HepG2 (cell line): ENCODE results near the gene C11orf24. TPM values are rescaled to one million over a fixed set of nuclear protein-coding genes. Genes with fewer than 3 reads are reported as not detected.

ENCODE experiments used
- AHR ChIP-seq: IDR thresholded peaks from 2 replicates; pipeline ENCODE4 v1.6.1; 2018; ENCODE audit warnings: missing genetic modification reagents, missing compliant biosample characterization
- HBP1 ChIP-seq: IDR thresholded peaks from 2 replicates; pipeline ENCODE4 v1.6.1; 2016; ENCODE audit warnings: low read depth, control low read depth
- HMG20B ChIP-seq: conservative IDR thresholded peaks from 2 replicates; pipeline ENCODE4 v1.6.1; 2016; ENCODE audit warnings: missing genetic modification reagents, missing compliant biosample characterization
- HOXA9 ChIP-seq: sonication (generic); formaldehyde crosslinking; IDR thresholded peaks from 2 replicates; pipeline ENCODE4 v1.8.1; 2022; ENCODE audit warnings: missing genetic modification reagents, mild to moderate bottlenecking, moderate library complexity, borderline replicate concordance
- MED1 ChIP-seq: sonication (generic); formaldehyde crosslinking; IDR thresholded peaks from 2 replicates; pipeline ENCODE4 v1.4.0; 2020; ENCODE audit warnings: missing genetic modification reagents
- PBX3 ChIP-seq: sonication (generic); formaldehyde crosslinking; IDR thresholded peaks from 2 replicates; pipeline ENCODE4 v1.8.1; 2023; ENCODE audit warnings: missing genetic modification reagents, inconsistent platforms, borderline replicate concordance
- POLR2G ChIP-seq: fragments of 200-400 bp; formaldehyde crosslinking; IDR thresholded peaks from 2 replicates; pipeline ENCODE4 v1.6.1; 2018; ENCODE audit warnings: mild to moderate bottlenecking, low read depth, low read length, moderate library complexity
- PRMT3 ChIP-seq: sonication (generic); formaldehyde crosslinking; IDR thresholded peaks from 2 replicates; pipeline ENCODE4 v1.8.1; 2022; ENCODE audit warnings: low read depth, mild to moderate bottlenecking, moderate library complexity, missing genetic modification reagents, borderline replicate concordance
- RARA ChIP-seq: IDR thresholded peaks from 2 replicates; pipeline ENCODE4 v1.6.1; 2016; ENCODE audit warnings: missing genetic modification reagents, missing compliant biosample characterization
- SRSF1 ChIP-seq: fragments of 200-400 bp; formaldehyde crosslinking; optimal IDR thresholded peaks from 2 replicates; pipeline ENCODE3; 2017; ENCODE audit warnings: mild to moderate bottlenecking, low read depth, low read length, moderate library complexity
- TBX3 ChIP-seq: fragments of 450-650 bp; IDR thresholded peaks from 2 replicates; pipeline ENCODE4 v1.6.1; 2017; ENCODE audit warnings: antibody characterized with exemption, mild to moderate bottlenecking, inconsistent platforms, borderline replicate concordance
- THAP9 ChIP-seq: sonication (generic); formaldehyde crosslinking; IDR thresholded peaks from 2 replicates; pipeline ENCODE4; 2020; ENCODE audit warnings: missing genetic modification reagents, mild to moderate bottlenecking, borderline replicate concordance
- YEATS2 ChIP-seq: sonication (generic); formaldehyde crosslinking; IDR thresholded peaks from 2 replicates; pipeline ENCODE4 v1.4.0; 2020; ENCODE audit warnings: missing genetic modification reagents, borderline replicate concordance
- YEATS4 ChIP-seq: sonication (generic); formaldehyde crosslinking; IDR thresholded peaks from 2 replicates; pipeline ENCODE4 v1.4.0; 2020; ENCODE audit warnings: missing genetic modification reagents, borderline replicate concordance
- ZC3H13 ChIP-seq: sonication (generic); formaldehyde crosslinking; IDR thresholded peaks from 2 replicates; pipeline ENCODE4 v1.8.1; 2023; ENCODE audit warnings: mild to moderate bottlenecking, missing genetic modification reagents, moderate library complexity
- ZKSCAN1 ChIP-seq: fragments of 150-350 bp; IDR thresholded peaks from 2 replicates; pipeline ENCODE4 v1.6.1; 2014; ENCODE audit warnings: low read length
- ZNF256 ChIP-seq: sonication (generic); formaldehyde crosslinking; conservative IDR thresholded peaks from 2 replicates; pipeline ENCODE4 v1.4.0; 2020; ENCODE audit warnings: missing genetic modification reagents
- ZNF317 ChIP-seq: sonication (generic); formaldehyde crosslinking; IDR thresholded peaks from 2 replicates; pipeline ENCODE4 v1.5.0; 2020; ENCODE audit warnings: mild to moderate bottlenecking, missing genetic modification reagents
- ZNF430 ChIP-seq: sonication (generic); formaldehyde crosslinking; IDR thresholded peaks from 2 replicates; pipeline ENCODE4 v1.9.0; 2021; ENCODE audit warnings: mild to moderate bottlenecking, missing genetic modification reagents
- ZNF496 ChIP-seq: sonication (generic); formaldehyde crosslinking; IDR thresholded peaks from 2 replicates; pipeline ENCODE4 v1.8.1; 2023; ENCODE audit warnings: mild to moderate bottlenecking, moderate library complexity, missing genetic modification reagents; ENCODE audit not compliant: insufficient replicate concordance
- ZNF605 ChIP-seq: sonication (generic); formaldehyde crosslinking; IDR thresholded peaks from 2 replicates; pipeline ENCODE4 v1.8.0; 2022; ENCODE audit warnings: mild to moderate bottlenecking, missing genetic modification reagents
- ZNF616 ChIP-seq: sonication (generic); formaldehyde crosslinking; IDR thresholded peaks from 2 replicates; pipeline ENCODE4 v1.5.0; 2020; ENCODE audit warnings: low read depth, mild to moderate bottlenecking, missing genetic modification reagents
- ZNF780A ChIP-seq: sonication (generic); formaldehyde crosslinking; IDR thresholded peaks from 2 replicates; pipeline ENCODE4 v1.8.0; 2022; ENCODE audit warnings: mild to moderate bottlenecking, missing genetic modification reagents, moderate library complexity
- ZNF781 ChIP-seq: sonication (generic); formaldehyde crosslinking; IDR thresholded peaks from 2 replicates; pipeline ENCODE4 v1.5.1; 2020; ENCODE audit warnings: borderline replicate concordance, mild to moderate bottlenecking, missing genetic modification reagents; ENCODE audit errors: not compliant biosample characterization
- ZSCAN9 ChIP-seq: IDR thresholded peaks from 2 replicates; pipeline ENCODE4 v1.6.1; 2016; ENCODE audit warnings: borderline replicate concordance
- polyA plus RNA-seq, 8 experiments: library from polyadenylated mRNA; depleted of rRNA in 3 of 8; stranded (reverse) in 7 of 8; unstranded in 1 of 8; fragments of >200 nt; fragmentation: Illumina TruSeq in 4 of 8; extraction: Trizol in 4 of 8; gene quantifications; 2 replicates each; pipeline versions ENCODE4 v1.2.1 to v1.2.3, GENCODE V29; 2011 to 2016; ENCODE audit warnings: low read depth in 4 of 8, missing spikeins in 1 of 8, mixed read lengths in 1 of 8; ENCODE audit not compliant: insufficient read depth in 1 of 8
- total RNA-seq, 5 experiments: library from RNA; depleted of rRNA; stranded (reverse); fragments of >200 nt; fragmentation: Illumina TruSeq; extraction: Trizol; gene quantifications; 2 replicates each; pipeline ENCODE4 v1.2.3, GENCODE V29; 2016; ENCODE audit warnings: low read depth in 1 of 5

C11orf24 gene
- total and polyA plus RNA-seq, 2 of the 13 experiments (the other 11 are each of a cell fraction or from before 2014, with no cell fraction given): 52.9 to 55.5 TPM

GRCh38 chr11:68257477-68258362 lies 14.1 kb downstream of the C11orf24 start (continued):
- 0 out of 2 replicates have a peak, but pooled peaks have one; percentile 56 for TF ChIP-seq ZSCAN9 (CRISPR knock-in tag)
- TF ChIP-seq YEATS4 (CRISPR knock-in tag): peak; percentile 53; the same call in 1 of the 2 replicates
- peak; percentile 93 for TF ChIP-seq ZNF781 (CRISPR knock-in tag)
- no peak for TF ChIP-seq HMG20B
- no peak for TF ChIP-seq ZNF317 (CRISPR knock-in tag)
- TF ChIP-seq SRSF1: no peak
- TF ChIP-seq ZC3H13 (CRISPR knock-in tag): no peak
- TF ChIP-seq HBP1 (CRISPR knock-in tag): 0 out of 2 replicates have a peak, but pooled peaks have one; percentile 30
- no peak for TF ChIP-seq POLR2G
- no peak for TF ChIP-seq ZNF496
- TF ChIP-seq MED1 (CRISPR knock-in tag): peak; percentile 68
- TF ChIP-seq AHR (CRISPR knock-in tag): no peak
- TF ChIP-seq ZKSCAN1: no peak
- peak; percentile 78 for TF ChIP-seq ZNF616 (CRISPR knock-in tag)
- no peak for TF ChIP-seq PRMT3 (CRISPR knock-in tag)
- no peak; the same call in 1 of the 2 replicates for TF ChIP-seq ZNF256 (CRISPR knock-in tag)
- TF ChIP-seq ZNF430 (CRISPR knock-in tag): peak; percentile 81; the same call in 1 of the 2 replicates
- TF ChIP-seq ZNF780A (CRISPR knock-in tag): no peak
- peak; percentile 39 for TF ChIP-seq RARA (CRISPR knock-in tag)
- TF ChIP-seq TBX3: no peak
- no peak for TF ChIP-seq PBX3 (CRISPR knock-in tag)
- TF ChIP-seq YEATS2 (CRISPR knock-in tag): no peak; the same call in 1 of the 2 replicates
- no peak; the same call in 1 of the 2 replicates for TF ChIP-seq HOXA9
- TF ChIP-seq ZNF605 (CRISPR knock-in tag): peak; percentile 90
- TF ChIP-seq THAP9 (CRISPR knock-in tag): no peak
